H1 (cell line): ENCODE data around the gene TMEM258. TPM values are rescaled to one million over a fixed set of nuclear protein-coding genes. Genes with fewer than 3 reads are reported as not detected.

ENCODE experiments used
- CTCF ChIA-PET: fragments of 300-600 bp; sonication (Branson Sonifier 250); formaldehyde crosslinking; loops from one replicate; lab custom pipeline; 2021; ENCODE audit not compliant: partially characterized antibody; lab: Charles Lee
- POLR2A ChIA-PET: fragments of 300-600 bp; sonication (Branson Sonifier 250); formaldehyde crosslinking; loops from one replicate; lab custom pipeline; 2021; ENCODE audit warnings: inconsistent platforms; ENCODE audit not compliant: partially characterized antibody; lab: Charles Lee
- DNase-seq, 2 experiments: peaks; one replicate each; pipeline versions ENCODE4 v3.0.0 to v3.0.0-alpha.2; 2010 to 2022; ENCODE audit warnings: low spot score in 2 of 2, low read depth in 1 of 2, mixed read lengths in 1 of 2
- FAIRE-seq: peaks from 2 replicates; lab custom pipeline; 2011; peaks lifted over from hg19 to GRCh38; lab: Jason Lieb, UNC
- H2AFZ ChIP-seq: 2 replicates; pipeline ENCODE4 v1.8.1; 2012; ENCODE audit warnings: low read length, inconsistent platforms
- H2AK5ac ChIP-seq: 2 replicates; pipeline ENCODE4 v1.6.1; 2013; ENCODE audit warnings: low read depth, low read length
- H2BK120ac ChIP-seq: replicated peaks from 2 replicates; pipeline ENCODE3; 2013; ENCODE audit warnings: low read depth, low read length, inconsistent platforms
- H2BK12ac ChIP-seq: 2 replicates; pipeline ENCODE4 v1.6.1; 2013; ENCODE audit warnings: low read depth, low read length
- H2BK15ac ChIP-seq: 2 replicates; pipeline ENCODE4 v1.6.1; 2013; ENCODE audit warnings: low read length
- H2BK20ac ChIP-seq: 2 replicates; pipeline ENCODE4 v1.6.1; 2013; ENCODE audit warnings: low read length
- H2BK5ac ChIP-seq: 2 replicates; pipeline ENCODE4 v1.6.1; 2013; ENCODE audit warnings: low read depth, low read length
- H3K14ac ChIP-seq: 2 replicates; pipeline ENCODE4 v1.6.1; 2013; ENCODE audit warnings: inconsistent platforms; ENCODE audit not compliant: insufficient read length
- H3K18ac ChIP-seq: 2 replicates; pipeline ENCODE4 v1.6.1; 2013; ENCODE audit warnings: low read length; ENCODE audit errors: extremely low read depth
- H3K23ac ChIP-seq: 2 replicates; pipeline ENCODE4 v1.6.1; 2013; ENCODE audit warnings: inconsistent platforms; ENCODE audit not compliant: insufficient read length
- H3K23me2 ChIP-seq: 2 replicates; pipeline ENCODE4 v1.6.1; 2013; ENCODE audit warnings: low read depth, low read length
- H3K27ac ChIP-seq: 2 replicates; pipeline ENCODE4 v1.6.1; 2011; ENCODE audit warnings: low read depth, low read length, inconsistent platforms
- H3K27me3 ChIP-seq, 4 experiments: replicated peaks in 1 of 4; 1 replicate in 1 of 4; 2 replicates in 3 of 4; pipeline versions ENCODE4 v1.6.1 to v1.8.1; 2011 to 2013; ENCODE audit warnings: low read length in 3 of 4, mild to moderate bottlenecking in 3 of 4, inconsistent platforms in 2 of 4, mixed read lengths in 2 of 4, moderate library complexity in 1 of 4; ENCODE audit not compliant: control insufficient read depth in 3 of 4, insufficient read depth in 3 of 4; ENCODE audit errors: extremely low read depth in 1 of 4
- H3K36me3 ChIP-seq, 4 experiments: 2 replicates each; pipeline versions ENCODE4 v1.6.1 to v1.8.1; 2011 to 2013; ENCODE audit warnings: mild to moderate bottlenecking in 4 of 4, low read length in 3 of 4, moderate library complexity in 2 of 4, control low read depth in 1 of 4, inconsistent platforms in 1 of 4; ENCODE audit not compliant: insufficient read depth in 4 of 4, control insufficient read depth in 2 of 4
- H3K4ac ChIP-seq: replicated peaks from 2 replicates; pipeline ENCODE3; 2013; ENCODE audit warnings: low read length, low read depth, mixed read lengths, inconsistent platforms; ENCODE audit not compliant: insufficient read length
- H3K4me1 ChIP-seq, 4 experiments: replicated peaks in 1 of 4; 1 replicate in 1 of 4; 2 replicates in 3 of 4; pipeline versions ENCODE4 v1.6.1 to v1.8.1; 2011 to 2013; ENCODE audit warnings: low read length in 3 of 4, inconsistent platforms in 2 of 4, mixed read lengths in 1 of 4; ENCODE audit not compliant: insufficient read depth in 4 of 4, control insufficient read depth in 3 of 4
- H3K4me2 ChIP-seq, 2 experiments: 2 replicates each; pipeline versions ENCODE4 v1.6.1 to v1.8.1; 2011 to 2013; ENCODE audit warnings: low read depth in 2 of 2, low read length in 2 of 2, control low read depth in 1 of 2, inconsistent platforms in 1 of 2, mild to moderate bottlenecking in 1 of 2; ENCODE audit not compliant: insufficient read depth in 1 of 2
- H3K4me3 ChIP-seq, 4 experiments: fragments of 200-600, 300-600 bp in 1 of 4; sonication (generic), shearing (Covaris generic), sonication (Bioruptor Twin) in 1 of 4; 2 replicates each; pipeline versions ENCODE4 v1.5.1 to v1.8.1; 2011 to 2016; ENCODE audit warnings: low read length in 4 of 4, low read depth in 3 of 4, control low read depth in 2 of 4, inconsistent platforms in 2 of 4, mild to moderate bottlenecking in 2 of 4, mixed read lengths in 1 of 4, moderate library complexity in 1 of 4; ENCODE audit not compliant: insufficient read depth in 2 of 4; ENCODE audit errors: extremely low read depth in 1 of 4
- H3K56ac ChIP-seq: replicated peaks from 2 replicates; pipeline ENCODE3; 2013; ENCODE audit warnings: low read depth, mild to moderate bottlenecking, mixed read lengths, low read length, inconsistent platforms; ENCODE audit not compliant: insufficient read length
- H3K79me1 ChIP-seq: 2 replicates; pipeline ENCODE4 v1.6.1; 2013; ENCODE audit warnings: low read depth, low read length, control low read depth
- H3K79me2 ChIP-seq, 2 experiments: 2 replicates each; pipeline versions ENCODE4 v1.6.1 to v1.8.1; 2012 to 2013; ENCODE audit warnings: low read length in 2 of 2, mild to moderate bottlenecking in 2 of 2, inconsistent platforms in 1 of 2; ENCODE audit not compliant: insufficient read depth in 2 of 2, control insufficient read depth in 1 of 2
- H3K9ac ChIP-seq, 4 experiments: replicated peaks in 1 of 4; 1 replicate in 1 of 4; 2 replicates in 3 of 4; pipeline versions ENCODE4 v1.6.1 to v1.8.1; 2011 to 2013; ENCODE audit warnings: low read depth in 3 of 4, low read length in 3 of 4, control low read depth in 2 of 4, mild to moderate bottlenecking in 2 of 4, moderate library complexity in 2 of 4, inconsistent platforms in 1 of 4; ENCODE audit errors: extremely low read depth in 1 of 4
- H3K9me3 ChIP-seq, 2 experiments: 2 replicates each; pipeline versions ENCODE4 v1.6.1 to v1.8.1; 2012 to 2013; ENCODE audit warnings: mild to moderate bottlenecking in 2 of 2, moderate library complexity in 2 of 2, control low read depth in 1 of 2, inconsistent platforms in 1 of 2, low read depth in 1 of 2, low read length in 1 of 2, mixed read lengths in 1 of 2; ENCODE audit not compliant: insufficient read depth in 2 of 2
- H4K20me1 ChIP-seq, 2 experiments: replicated peaks in 1 of 2; 2 replicates each; pipeline versions ENCODE3 to v1.8.1; 2011 to 2013; ENCODE audit warnings: inconsistent platforms in 2 of 2, low read length in 2 of 2, mild to moderate bottlenecking in 1 of 2; ENCODE audit not compliant: insufficient read depth in 2 of 2, control insufficient read depth in 1 of 2
- H4K5ac ChIP-seq: 2 replicates; pipeline ENCODE4 v1.6.1; 2013; ENCODE audit warnings: low read length, low read depth, mixed read lengths, inconsistent platforms; ENCODE audit not compliant: insufficient read length
- H4K8ac ChIP-seq: 2 replicates; pipeline ENCODE4 v1.8.0; 2013; ENCODE audit warnings: mild to moderate bottlenecking, moderate library complexity, low read length, inconsistent platforms; ENCODE audit not compliant: insufficient read depth; ENCODE audit errors: extremely low read depth
- H4K91ac ChIP-seq: replicated peaks from 2 replicates; pipeline ENCODE3; 2013; ENCODE audit warnings: low read length, mixed read lengths, inconsistent platforms; ENCODE audit not compliant: insufficient read length
- CTCF ChIP-seq, 3 experiments: IDR thresholded peaks; 1 replicate in 2 of 3; 2 replicates in 1 of 3; pipeline versions ENCODE4 v1.5.1 to v1.6.1; 2011; ENCODE audit warnings: low read length in 3 of 3, mild to moderate bottlenecking in 3 of 3, inconsistent platforms in 2 of 3, low read depth in 1 of 3, moderate library complexity in 1 of 3; ENCODE audit not compliant: insufficient read depth in 1 of 3; ENCODE audit errors: control extremely low read depth in 1 of 3
- GABPA ChIP-seq: IDR thresholded peaks from 2 replicates; pipeline ENCODE4 v1.6.1; 2011; ENCODE audit warnings: mild to moderate bottlenecking, low read length, moderate library complexity, borderline replicate concordance; ENCODE audit not compliant: insufficient read depth
- KDM1A ChIP-seq: fragments of 200-600, 300-600 bp; sonication (generic); IDR thresholded peaks from 2 replicates; pipeline ENCODE4 v1.7.1; 2016; ENCODE audit warnings: mild to moderate bottlenecking, low read length, borderline replicate concordance
- RAD21 ChIP-seq, 2 experiments: IDR thresholded peaks in 1 of 2; conservative IDR thresholded peaks in 1 of 2; 2 replicates each; pipeline ENCODE4 v1.6.1; 2011; ENCODE audit warnings: low read depth in 2 of 2, low read length in 2 of 2, improper control_type of control experiment in 1 of 2, inconsistent platforms in 1 of 2, mild to moderate bottlenecking in 1 of 2, moderate library complexity in 1 of 2
- WGBS, 2 experiments: shearing (Covaris generic) in 1 of 2; methylation state at CpG; one replicate each; pipeline versions ENCODE4 v1.1.6 to v1.1.7; 2013 to 2015; ENCODE audit warnings: low lambda C conversion rate in 2 of 2, mixed read lengths in 2 of 2, inconsistent platforms in 1 of 2, low coverage in 1 of 2, missing lambda C conversion rate in 1 of 2; ENCODE audit not compliant: insufficient replicate concordance in 2 of 2, insufficient coverage in 1 of 2, insufficient read length in 1 of 2; ENCODE audit errors: extremely low coverage in 1 of 2, missing lambda C conversion rate in 1 of 2; 5-methylcytosine and 5-hydroxymethylcytosine counted together
- polyA plus RNA-seq, 7 experiments: library from polyadenylated mRNA; depleted of rRNA in 3 of 7; stranded (reverse) in 5 of 7; unstranded in 2 of 7; fragments of >200 nt in 5 of 7; fragments of 200-250 nt in 2 of 7; gene quantifications; 1 replicate in 5 of 7; 2 replicates in 1 of 7; 4 replicates in 1 of 7; pipeline versions ENCODE4 v1.2.1 to v1.2.3, GENCODE V29; 2011 to 2013; ENCODE audit warnings: missing spikeins in 2 of 7, mixed read lengths in 2 of 7
- total RNA-seq: library from RNA; stranded (reverse); fragmentation: NEBNext Ultra II Directional; extraction: Animal tissue kit (Norgen Biotek cat#: 25700); gene quantifications from 2 replicates; pipeline ENCODE4 v1.2.1, GENCODE V29; 2021

TMEM258 gene
- total and polyA plus RNA-seq, 2 of the 8 experiments (the other 6 are each of a cell fraction or from before 2014, with no cell fraction given), result 186 to 759 TPM

- no peak overlapping the region for H3K4me3 ChIP-seq
- H3K79me2 ChIP-seq, result no peaks in the 10 kb centered on the region
- H4K5ac ChIP-seq, result no peak overlapping the region
- peak overlapping the region; percentile 32 for H3K4ac ChIP-seq
- H3K9ac ChIP-seq, result no peak overlapping the region
- H4K8ac ChIP-seq, result no peak overlapping the region
- H3K9me3 ChIP-seq, result no peaks in the 10 kb centered on the region
- no peaks in the 10 kb centered on the region for H3K23me2 ChIP-seq
- H2BK12ac ChIP-seq, result 0 out of 2 replicates have a peak overlapping the region, but pooled peaks have one; percentile 27
- H2BK120ac ChIP-seq, result no peak overlapping the region
- peak overlapping the region; percentile 66 for H4K91ac ChIP-seq
- H4K20me1 ChIP-seq, result no peaks in the 10 kb centered on the region
- DNase-seq (peak; percentile 54 to 89), FAIRE-seq (no peak)
- H2AK5ac ChIP-seq, result peak overlapping the region; percentile 14; the same call in 1 of the 2 replicates
- no peak overlapping the region for H3K27ac ChIP-seq
- no peak overlapping the region for H2BK15ac ChIP-seq
- ChIA-PET CTCF (interaction anchor here (0.9 to 7.2 kb wide), 15 partner anchors 9 to 315 kb away, joined by 3 to 48 read pairs (median 5); partner anchors contain the start of genes FEN1, MYRF and TMEM258), POLR2A (interaction anchor here (0.8 to 2.1 kb wide), 4 partner anchors 11 to 17 kb away, joined by 3 to 6 read pairs (median 5); partner anchors contain the start of genes FEN1 and TMEM258)
- TF ChIP-seq RAD21 (IDR thresholded peaks at IDR 0.05 in 1 of 2, conservative IDR thresholded peaks at IDR 0.05 in 1 of 2; ENCODE audit: low read depth in 2 of 2, low read length in 2 of 2) (peak; percentile 60 to 77), KDM1A (no peak), CTCF (IDR thresholded peaks at IDR 0.05; ENCODE audit: control extremely low read depth in 1 of 3, insufficient read depth in 1 of 3, low read depth in 1 of 3, low read length in 3 of 3) (peak; percentile 76 to 89 (median 80)), GABPA (peak; percentile 31; the same call in 1 of the 2 replicates)
- WGBS, 2 experiments, result 80% methylated on average over 9 of the region's 9 CpGs; no CpG with 5 or more reads in 1 of the 2 experiments
- H3K79me1 ChIP-seq, result no peaks in the 10 kb centered on the region
- no peak overlapping the region for H3K23ac ChIP-seq
- H3K4me1 ChIP-seq, result peaks cover 0 to 16% (median 10%) of the 10 kb centered on the region in 4 experiments; a peak in 6 of 7 replicates
- H3K18ac ChIP-seq, result no peak overlapping the region; the same call in 1 of the 2 replicates
- H3K36me3 ChIP-seq, result no peaks in the 10 kb centered on the region
- H2BK5ac ChIP-seq, result peak overlapping the region; percentile 21; the same call in 1 of the 2 replicates
- no peak overlapping the region for H3K14ac ChIP-seq
- no peak overlapping the region for H2AFZ ChIP-seq
- H2BK20ac ChIP-seq, result peak overlapping the region; percentile 61; the same call in 1 of the 2 replicates
- 0 out of 4 replicates have a peak overlapping the region, but pooled peaks of 1 of the 2 experiments have one; percentile 12 for H3K4me2 ChIP-seq
- H3K56ac ChIP-seq, result no peak overlapping the region
- H3K27me3 ChIP-seq, result no peaks in the 10 kb centered on the region; a peak in 1 of 7 replicates
These were observed 15.8 kb downstream of the TMEM258 start for GRCh38 chr11:61776561-61777075.
